IMR-90 (cell line): ENCODE results near the gene FAM83B. TPM values are rescaled to one million over a fixed set of nuclear protein-coding genes. Genes with fewer than 3 reads are reported as not detected.

ENCODE experiments used
- ATAC-seq: fragments of 200-7000 bp; cut with Tn5 transposase; 2 replicates; pipeline ENCODE4 v1.9.1; 2020; ENCODE audit warnings: low read depth, mild to moderate bottlenecking, moderate library complexity
- BruUV-seq: library from RNA; stranded (reverse); fragments of 400-500 nt; replicated peaks from 2 replicates; lab custom pipeline; 2021; lab: Mats Ljungman, UMichigan
- CTCF ChIA-PET: fragments of 300-600 bp; formaldehyde crosslinking; extraction: SDS; loops from one replicate; lab custom pipeline; 2021; ENCODE audit warnings: antibody characterized with exemption; lab: Yijun Ruan, JAX
- POLR2A ChIA-PET: fragments of 300-600 bp; sonication (Branson Sonifier 250); formaldehyde crosslinking; loops from one replicate; lab custom pipeline; 2022; ENCODE audit warnings: antibody characterized with exemption; ENCODE audit not compliant: unreplicated experiment; lab: Charles Lee
- DNase-seq: peaks from one replicate; pipeline ENCODE4 v3.0.0; 2013
- H2AFZ ChIP-seq: replicated peaks from 2 replicates; pipeline ENCODE3; 2013; ENCODE audit warnings: low read length, mild to moderate bottlenecking; ENCODE audit not compliant: poor library complexity
- H2AK5ac ChIP-seq: 2 replicates; pipeline ENCODE4 v1.6.1; 2013; ENCODE audit warnings: low read depth, low read length, inconsistent platforms
- H2AK9ac ChIP-seq: replicated peaks from 2 replicates; pipeline ENCODE3; 2013; ENCODE audit warnings: mild to moderate bottlenecking, low read depth, low read length, moderate library complexity; ENCODE audit not compliant: poor library complexity
- H2BK120ac ChIP-seq: 2 replicates; pipeline ENCODE4 v1.6.1; 2013; ENCODE audit warnings: low read depth, low read length, inconsistent platforms
- H2BK15ac ChIP-seq: 3 replicates; pipeline ENCODE4 v1.6.1; 2013; ENCODE audit warnings: low read depth, low read length, inconsistent platforms
- H2BK20ac ChIP-seq: 2 replicates; pipeline ENCODE4 v1.6.1; 2013; ENCODE audit warnings: low read depth, mild to moderate bottlenecking, inconsistent platforms, low read length, moderate library complexity
- H2BK5ac ChIP-seq: 2 replicates; pipeline ENCODE4 v1.6.1; 2013; ENCODE audit warnings: mild to moderate bottlenecking, low read depth, low read length, inconsistent platforms; ENCODE audit not compliant: poor library complexity, severe bottlenecking
- H3K14ac ChIP-seq: replicated peaks from 2 replicates; pipeline ENCODE4 v1.6.1; 2013; ENCODE audit warnings: low read depth, low read length, inconsistent platforms
- H3K18ac ChIP-seq: 2 replicates; pipeline ENCODE4 v1.6.1; 2013; ENCODE audit warnings: low read depth, low read length, control low read depth
- H3K23ac ChIP-seq: 2 replicates; pipeline ENCODE4 v1.6.1; 2013; ENCODE audit warnings: low read depth, low read length, inconsistent platforms
- H3K27ac ChIP-seq: 2 replicates; pipeline ENCODE4 v1.5.1; 2013; ENCODE audit warnings: mild to moderate bottlenecking, control low read depth, low read length; ENCODE audit not compliant: insufficient read depth
- H3K27me3 ChIP-seq: 2 replicates; pipeline ENCODE4 v1.6.1; 2013; ENCODE audit warnings: low read length; ENCODE audit not compliant: control insufficient read depth, insufficient read depth
- H3K36me3 ChIP-seq: 2 replicates; pipeline ENCODE4 v1.6.1; 2013; ENCODE audit warnings: low read length, mixed read lengths; ENCODE audit not compliant: control insufficient read depth, insufficient read depth
- H3K4ac ChIP-seq: 2 replicates; pipeline ENCODE4 v1.6.1; 2013; ENCODE audit warnings: low read depth, low read length, inconsistent platforms
- H3K4me1 ChIP-seq: 2 replicates; pipeline ENCODE4 v1.6.1; 2013; ENCODE audit warnings: low read length, mixed read lengths; ENCODE audit not compliant: control insufficient read depth, insufficient read depth
- H3K4me2 ChIP-seq: 2 replicates; pipeline ENCODE4 v1.6.1; 2013; ENCODE audit warnings: low read depth, mild to moderate bottlenecking, control low read depth, low read length, moderate library complexity
- H3K4me3 ChIP-seq: 2 replicates; pipeline ENCODE4 v1.5.1; 2013; ENCODE audit warnings: low read depth, mild to moderate bottlenecking, control low read depth, low read length, moderate library complexity; ENCODE audit not compliant: insufficient read depth
- H3K56ac ChIP-seq: 2 replicates; pipeline ENCODE4 v1.6.1; 2013; ENCODE audit warnings: low read length, inconsistent platforms; ENCODE audit not compliant: insufficient read depth; ENCODE audit errors: extremely low read depth
- H3K79me1 ChIP-seq, 2 experiments: 2 replicates each; pipeline ENCODE4 v1.6.1; 2013; ENCODE audit warnings: low read length in 2 of 2, inconsistent platforms in 1 of 2, low read depth in 1 of 2
- H3K9ac ChIP-seq: 2 replicates; pipeline ENCODE4 v1.6.1; 2013; ENCODE audit warnings: low read depth, low read length, control low read depth
- H3K9me1 ChIP-seq: 2 replicates; pipeline ENCODE4 v1.6.1; 2013; ENCODE audit warnings: low read length, inconsistent platforms; ENCODE audit not compliant: insufficient read depth
- H3K9me3 ChIP-seq: 2 replicates; pipeline ENCODE4 v1.6.1; 2013; ENCODE audit warnings: low read length; ENCODE audit not compliant: control insufficient read depth, insufficient read depth
- H4K20me1 ChIP-seq: 2 replicates; pipeline ENCODE4 v1.6.1; 2013; ENCODE audit warnings: low read length, inconsistent platforms; ENCODE audit not compliant: insufficient read depth
- H4K5ac ChIP-seq: 2 replicates; pipeline ENCODE4 v1.6.1; 2013; ENCODE audit warnings: mild to moderate bottlenecking, low read depth, low read length, control low read depth
- H4K8ac ChIP-seq, 2 experiments: 2 replicates each; pipeline ENCODE4 v1.6.1; 2013; ENCODE audit warnings: low read depth in 2 of 2, low read length in 2 of 2, control low read depth in 1 of 2, inconsistent platforms in 1 of 2
- H4K91ac ChIP-seq: 2 replicates; pipeline ENCODE4 v1.6.1; 2013; ENCODE audit warnings: low read depth, low read length, inconsistent platforms; ENCODE audit not compliant: insufficient read depth
- FOS ChIP-seq: fragments of 150-350 bp; IDR thresholded peaks from 2 replicates; pipeline ENCODE4 v1.6.1; 2016; ENCODE audit warnings: low read depth, low read length
- MAFK ChIP-seq: IDR thresholded peaks from 2 replicates; pipeline ENCODE4 v1.6.1; 2012; ENCODE audit warnings: low read depth, low read length, improper control_type of control experiment
- SMC3 ChIP-seq: fragments of 150-350 bp; IDR thresholded peaks from 2 replicates; pipeline ENCODE4 v1.6.1; 2016; ENCODE audit warnings: low read depth, mild to moderate bottlenecking, antibody characterized with exemption, low read length, moderate library complexity
- WGBS, 2 experiments: methylation state at CpG; one replicate each; pipeline versions ENCODE4 v1.1.5 to v1.1.7; 2013; ENCODE audit warnings: missing lambda C conversion rate in 2 of 2; ENCODE audit not compliant: insufficient read length in 1 of 2; ENCODE audit errors: extremely low coverage in 2 of 2; 5-methylcytosine and 5-hydroxymethylcytosine counted together
- dilution Hi-C: fragments of 300-500 bp; cut with HindIII; formaldehyde crosslinking; loops from one replicate; pipeline ENCODE4 v1.14.3; 2018; ENCODE audit warnings: low sequenced_read_pairs; ENCODE audit not compliant: unreplicated experiment
- in situ Hi-C: fragments of 300-500 bp; cut with MboI; formaldehyde crosslinking; loops from 3 replicates; pipeline ENCODE4 v1.14.3; 2019; ENCODE audit warnings: low sequenced_read_pairs, inconsistent platforms, mixed read lengths
- intact Hi-C: fragments of 100-400 bp; cut with micrococcal nuclease; formaldehyde crosslinking; loops from 2 replicates; pipeline ENCODE4 v1.10.0; 2022
- polyA plus RNA-seq, 3 experiments: library from polyadenylated mRNA; depleted of rRNA; stranded (reverse); fragments of >200 nt; gene quantifications; 2 replicates each; pipeline ENCODE4 v1.2.3, GENCODE V29; 2012; ENCODE audit warnings: low replicate concordance in 1 of 3
- total RNA-seq: library from RNA; depleted of rRNA; stranded (reverse); fragments of >200 nt; gene quantifications from 2 replicates; pipeline ENCODE4 v1.2.3, GENCODE V29; 2012

The FAM83B gene
- total and polyA plus RNA-seq, 2 of the 4 experiments (the other 2 are of a cell fraction), result 0.02 to 0.18 TPM

DNA sequence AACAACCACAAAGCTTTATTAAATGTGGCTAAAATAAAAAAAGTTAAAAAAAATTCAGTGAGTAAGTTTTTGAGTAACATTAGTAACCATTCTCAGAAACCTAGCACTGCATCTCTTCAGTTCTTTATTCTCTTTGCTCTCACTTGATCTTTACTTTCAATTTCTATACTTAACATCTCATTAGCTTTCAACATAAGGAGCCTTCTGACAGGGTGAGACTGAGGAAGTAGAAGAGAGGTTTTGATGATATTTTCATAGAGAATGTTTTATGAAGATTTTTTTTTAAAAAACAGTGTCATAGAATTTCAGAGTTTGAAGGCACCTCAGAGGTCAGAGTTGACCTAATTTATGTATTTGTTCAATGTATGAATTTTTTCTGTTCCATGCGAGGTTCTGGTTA is 60.8 kb downstream of the FAM83B start:
- ATAC-seq, result peak; percentile 56
- H3K14ac ChIP-seq, result no peak overlapping the region
- H3K9ac ChIP-seq, result no peak overlapping the region
- H3K9me3 ChIP-seq, result no peaks in the 10 kb centered on the region
- H4K5ac ChIP-seq, result no peak overlapping the region
- H3K4ac ChIP-seq, result no peak overlapping the region
- H3K79me1 ChIP-seq, result no peaks in the 10 kb centered on the region
- no peak overlapping the region for H2BK15ac ChIP-seq
- H2BK20ac ChIP-seq, result no peak overlapping the region
- H2AFZ ChIP-seq, result no peak overlapping the region
- H3K4me2 ChIP-seq, result peak overlapping the region; percentile 31; the same call in 1 of the 2 replicates
- ChIA-PET POLR2A (no interaction called here), CTCF (no interaction called here)
- TF ChIP-seq MAFK, result no peak
- TF ChIP-seq FOS, result no peak
- TF ChIP-seq SMC3, result no peak
- dilution Hi-C loops (no loop called here), in situ Hi-C loops (no loop called here), intact Hi-C loops (no loop called here)
- H3K23ac ChIP-seq, result no peak overlapping the region
- H3K27me3 ChIP-seq, result no peaks in the 10 kb centered on the region
- no peak overlapping the region for H3K56ac ChIP-seq
- no peak overlapping the region for H3K4me3 ChIP-seq
- H2AK9ac ChIP-seq, result no peak overlapping the region
- H2BK5ac ChIP-seq, result no peak overlapping the region
- H4K8ac ChIP-seq, result no peak overlapping the region
- H3K36me3 ChIP-seq, result no peaks in the 10 kb centered on the region
- H3K27ac ChIP-seq, result no peak overlapping the region
- no TSS peak for BruUV-seq
- DNase-seq, result no peak
- H4K91ac ChIP-seq, result no peak overlapping the region
- WGBS, 2 experiments, result no CpG with 5 or more reads among the region's 1 CpG
- no peak overlapping the region for H2AK5ac ChIP-seq
- no peaks in the 10 kb centered on the region for H3K9me1 ChIP-seq
- H3K4me1 ChIP-seq, result peaks cover 6% of the 10 kb centered on the region
- H3K18ac ChIP-seq, result no peak overlapping the region
- no peak overlapping the region for H2BK120ac ChIP-seq
- no peaks in the 10 kb centered on the region for H4K20me1 ChIP-seq
